ENCODE data around the gene CD33. TPM values are rescaled to one million over a fixed set of nuclear protein-coding genes. Genes with fewer than 3 reads are reported as not detected.

Gene CD33
- total RNA-seq, 1 experiment from 2014 or later, result 0.31 TPM

DNA sequence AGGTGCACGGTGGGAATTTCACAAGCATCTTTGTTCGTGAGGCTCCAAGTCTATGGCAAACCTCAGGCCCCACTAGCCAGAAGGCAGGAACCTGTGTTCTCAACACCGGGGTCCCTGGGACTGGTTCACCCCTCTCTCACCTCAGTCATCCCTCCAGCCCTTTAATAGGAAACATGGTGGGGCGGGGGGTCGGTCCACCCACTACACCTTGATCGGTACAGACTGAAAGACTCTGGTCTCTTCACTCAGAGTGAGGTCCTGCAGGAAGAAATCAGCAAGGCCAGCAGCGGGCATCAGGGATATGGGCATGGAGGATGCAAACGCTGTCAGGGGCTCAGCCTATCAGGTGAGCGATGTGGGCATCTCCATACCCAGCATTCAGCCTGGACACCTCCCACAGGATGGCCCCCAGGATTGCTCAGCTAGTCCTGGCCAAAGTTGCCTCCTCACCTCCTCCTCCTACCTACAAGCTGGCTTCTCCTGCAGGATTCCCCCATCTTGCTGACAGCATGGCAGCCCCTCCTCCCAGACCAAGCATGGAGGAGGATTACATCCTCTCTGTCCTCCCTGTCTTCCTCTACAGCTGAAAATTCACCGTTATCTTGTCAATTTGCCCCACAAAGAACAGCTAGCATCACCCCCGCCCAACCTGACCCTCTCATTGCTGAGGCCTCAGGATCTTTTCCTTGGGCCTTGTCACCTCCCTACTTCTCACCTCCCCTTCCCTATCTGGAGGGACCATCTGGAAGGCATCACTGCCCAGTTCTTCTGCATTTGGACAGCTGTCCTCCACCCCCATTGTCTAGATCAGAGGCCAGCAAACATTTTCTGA lies 37.3 kb upstream of the CD33 start:
- H3K36me3 Mint-ChIP-seq, result no peaks in the 10 kb centered on the region
- no peak for ATAC-seq
- H3K27me3 Mint-ChIP-seq (ENCODE audit: low read depth), result peaks cover 30% of the 10 kb centered on the region
- H3K4me3 Mint-ChIP-seq, result no peak overlapping the region
- TF ChIP-seq, protein P1, sequence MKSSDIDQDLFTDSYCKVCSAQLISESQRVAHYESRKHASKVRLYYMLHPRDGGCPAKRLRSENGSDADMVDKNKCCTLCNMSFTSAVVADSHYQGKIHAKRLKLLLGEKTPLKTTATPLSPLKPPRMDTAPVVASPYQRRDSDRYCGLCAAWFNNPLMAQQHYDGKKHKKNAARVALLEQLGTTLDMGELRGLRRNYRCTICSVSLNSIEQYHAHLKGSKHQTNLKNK (CRISPR knock-in tag; IDR thresholded peaks at IDR 0.05), result no peak
- TF ChIP-seq EMX1 (CRISPR knock-in tag; IDR thresholded peaks at IDR 0.05) (no peak), ZBTB21 (CRISPR knock-in tag; IDR thresholded peaks at IDR 0.05; ENCODE audit: borderline replicate concordance) (no peak), ZNF512 (CRISPR knock-in tag; IDR thresholded peaks at IDR 0.05; ENCODE audit: borderline replicate concordance) (no peak), STAT6 (CRISPR knock-in tag; conservative IDR thresholded peaks at IDR 0.05; ENCODE audit: low read depth) (no peak), ESRRA (CRISPR knock-in tag; IDR thresholded peaks at IDR 0.05; ENCODE audit: borderline replicate concordance) (no peak), ETV6 (CRISPR knock-in tag; IDR thresholded peaks at IDR 0.05) (no peak), E2F4 (CRISPR knock-in tag; IDR thresholded peaks at IDR 0.05; ENCODE audit: borderline replicate concordance, low read depth) (no peak), ZNF232 (CRISPR knock-in tag; IDR thresholded peaks at IDR 0.05) (no peak), TEAD4 (CRISPR knock-in tag; IDR thresholded peaks at IDR 0.05) (no peak)
- TF ChIP-seq, protein P2, sequence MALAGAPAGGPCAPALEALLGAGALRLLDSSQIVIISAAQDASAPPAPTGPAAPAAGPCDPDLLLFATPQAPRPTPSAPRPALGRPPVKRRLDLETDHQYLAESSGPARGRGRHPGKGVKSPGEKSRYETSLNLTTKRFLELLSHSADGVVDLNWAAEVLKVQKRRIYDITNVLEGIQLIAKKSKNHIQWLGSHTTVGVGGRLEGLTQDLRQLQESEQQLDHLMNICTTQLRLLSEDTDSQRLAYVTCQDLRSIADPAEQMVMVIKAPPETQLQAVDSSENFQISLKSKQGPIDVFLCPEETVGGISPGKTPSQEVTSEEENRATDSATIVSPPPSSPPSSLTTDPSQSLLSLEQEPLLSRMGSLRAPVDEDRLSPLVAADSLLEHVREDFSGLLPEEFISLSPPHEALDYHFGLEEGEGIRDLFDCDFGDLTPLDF (CRISPR knock-in tag; IDR thresholded peaks at IDR 0.05), result no peak
- TF ChIP-seq, protein P3, sequence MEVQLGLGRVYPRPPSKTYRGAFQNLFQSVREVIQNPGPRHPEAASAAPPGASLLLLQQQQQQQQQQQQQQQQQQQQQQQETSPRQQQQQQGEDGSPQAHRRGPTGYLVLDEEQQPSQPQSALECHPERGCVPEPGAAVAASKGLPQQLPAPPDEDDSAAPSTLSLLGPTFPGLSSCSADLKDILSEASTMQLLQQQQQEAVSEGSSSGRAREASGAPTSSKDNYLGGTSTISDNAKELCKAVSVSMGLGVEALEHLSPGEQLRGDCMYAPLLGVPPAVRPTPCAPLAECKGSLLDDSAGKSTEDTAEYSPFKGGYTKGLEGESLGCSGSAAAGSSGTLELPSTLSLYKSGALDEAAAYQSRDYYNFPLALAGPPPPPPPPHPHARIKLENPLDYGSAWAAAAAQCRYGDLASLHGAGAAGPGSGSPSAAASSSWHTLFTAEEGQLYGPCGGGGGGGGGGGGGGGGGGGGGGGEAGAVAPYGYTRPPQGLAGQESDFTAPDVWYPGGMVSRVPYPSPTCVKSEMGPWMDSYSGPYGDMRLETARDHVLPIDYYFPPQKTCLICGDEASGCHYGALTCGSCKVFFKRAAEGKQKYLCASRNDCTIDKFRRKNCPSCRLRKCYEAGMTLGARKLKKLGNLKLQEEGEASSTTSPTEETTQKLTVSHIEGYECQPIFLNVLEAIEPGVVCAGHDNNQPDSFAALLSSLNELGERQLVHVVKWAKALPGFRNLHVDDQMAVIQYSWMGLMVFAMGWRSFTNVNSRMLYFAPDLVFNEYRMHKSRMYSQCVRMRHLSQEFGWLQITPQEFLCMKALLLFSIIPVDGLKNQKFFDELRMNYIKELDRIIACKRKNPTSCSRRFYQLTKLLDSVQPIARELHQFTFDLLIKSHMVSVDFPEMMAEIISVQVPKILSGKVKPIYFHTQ (CRISPR knock-in tag; IDR thresholded peaks at IDR 0.05), result no peak
- TF ChIP-seq, protein P4, sequence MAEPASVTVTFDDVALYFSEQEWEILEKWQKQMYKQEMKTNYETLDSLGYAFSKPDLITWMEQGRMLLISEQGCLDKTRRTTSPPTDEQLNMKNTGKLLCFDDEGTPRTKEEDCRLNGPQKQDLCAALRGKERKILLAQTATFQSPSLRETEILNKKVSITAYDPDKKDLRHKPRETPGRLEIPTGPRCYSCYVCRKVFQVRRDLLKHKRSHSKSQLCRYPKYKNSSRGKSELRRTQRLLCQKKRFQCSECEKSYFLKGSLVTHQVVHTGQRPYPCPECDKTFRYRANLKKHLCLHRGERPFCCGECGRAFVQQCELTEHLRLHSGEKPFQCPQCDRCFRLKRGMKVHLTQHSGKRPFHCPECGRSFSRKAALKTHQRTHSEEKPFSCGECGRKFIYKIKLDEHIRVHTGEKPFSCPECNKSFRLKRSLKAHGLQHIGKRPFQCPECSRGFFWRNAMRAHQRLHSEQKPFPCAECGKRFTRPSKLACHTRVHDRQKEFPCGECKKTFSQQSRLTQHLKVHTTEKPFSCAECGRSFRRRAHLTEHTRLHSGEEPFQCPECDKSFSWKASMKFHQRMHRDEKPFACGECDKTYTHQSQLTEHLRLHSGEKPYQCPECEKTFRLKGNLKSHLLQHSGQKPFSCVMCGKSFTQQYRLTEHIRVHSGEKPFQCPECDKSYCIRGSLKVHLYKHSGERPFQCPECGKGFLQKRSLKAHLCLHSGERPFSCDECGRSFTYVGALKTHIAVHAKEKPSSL (CRISPR knock-in tag; conservative IDR thresholded peaks at IDR 0.05), result no peak
- TF ChIP-seq, protein P5, sequence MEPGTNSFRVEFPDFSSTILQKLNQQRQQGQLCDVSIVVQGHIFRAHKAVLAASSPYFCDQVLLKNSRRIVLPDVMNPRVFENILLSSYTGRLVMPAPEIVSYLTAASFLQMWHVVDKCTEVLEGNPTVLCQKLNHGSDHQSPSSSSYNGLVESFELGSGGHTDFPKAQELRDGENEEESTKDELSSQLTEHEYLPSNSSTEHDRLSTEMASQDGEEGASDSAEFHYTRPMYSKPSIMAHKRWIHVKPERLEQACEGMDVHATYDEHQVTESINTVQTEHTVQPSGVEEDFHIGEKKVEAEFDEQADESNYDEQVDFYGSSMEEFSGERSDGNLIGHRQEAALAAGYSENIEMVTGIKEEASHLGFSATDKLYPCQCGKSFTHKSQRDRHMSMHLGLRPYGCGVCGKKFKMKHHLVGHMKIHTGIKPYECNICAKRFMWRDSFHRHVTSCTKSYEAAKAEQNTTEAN (CRISPR knock-in tag; IDR thresholded peaks at IDR 0.05), result no peak
- TF ChIP-seq, protein P6, sequence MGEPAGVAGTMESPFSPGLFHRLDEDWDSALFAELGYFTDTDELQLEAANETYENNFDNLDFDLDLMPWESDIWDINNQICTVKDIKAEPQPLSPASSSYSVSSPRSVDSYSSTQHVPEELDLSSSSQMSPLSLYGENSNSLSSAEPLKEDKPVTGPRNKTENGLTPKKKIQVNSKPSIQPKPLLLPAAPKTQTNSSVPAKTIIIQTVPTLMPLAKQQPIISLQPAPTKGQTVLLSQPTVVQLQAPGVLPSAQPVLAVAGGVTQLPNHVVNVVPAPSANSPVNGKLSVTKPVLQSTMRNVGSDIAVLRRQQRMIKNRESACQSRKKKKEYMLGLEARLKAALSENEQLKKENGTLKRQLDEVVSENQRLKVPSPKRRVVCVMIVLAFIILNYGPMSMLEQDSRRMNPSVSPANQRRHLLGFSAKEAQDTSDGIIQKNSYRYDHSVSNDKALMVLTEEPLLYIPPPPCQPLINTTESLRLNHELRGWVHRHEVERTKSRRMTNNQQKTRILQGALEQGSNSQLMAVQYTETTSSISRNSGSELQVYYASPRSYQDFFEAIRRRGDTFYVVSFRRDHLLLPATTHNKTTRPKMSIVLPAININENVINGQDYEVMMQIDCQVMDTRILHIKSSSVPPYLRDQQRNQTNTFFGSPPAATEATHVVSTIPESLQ (CRISPR knock-in tag; IDR thresholded peaks at IDR 0.05), result no peak
- TF ChIP-seq, protein P7, sequence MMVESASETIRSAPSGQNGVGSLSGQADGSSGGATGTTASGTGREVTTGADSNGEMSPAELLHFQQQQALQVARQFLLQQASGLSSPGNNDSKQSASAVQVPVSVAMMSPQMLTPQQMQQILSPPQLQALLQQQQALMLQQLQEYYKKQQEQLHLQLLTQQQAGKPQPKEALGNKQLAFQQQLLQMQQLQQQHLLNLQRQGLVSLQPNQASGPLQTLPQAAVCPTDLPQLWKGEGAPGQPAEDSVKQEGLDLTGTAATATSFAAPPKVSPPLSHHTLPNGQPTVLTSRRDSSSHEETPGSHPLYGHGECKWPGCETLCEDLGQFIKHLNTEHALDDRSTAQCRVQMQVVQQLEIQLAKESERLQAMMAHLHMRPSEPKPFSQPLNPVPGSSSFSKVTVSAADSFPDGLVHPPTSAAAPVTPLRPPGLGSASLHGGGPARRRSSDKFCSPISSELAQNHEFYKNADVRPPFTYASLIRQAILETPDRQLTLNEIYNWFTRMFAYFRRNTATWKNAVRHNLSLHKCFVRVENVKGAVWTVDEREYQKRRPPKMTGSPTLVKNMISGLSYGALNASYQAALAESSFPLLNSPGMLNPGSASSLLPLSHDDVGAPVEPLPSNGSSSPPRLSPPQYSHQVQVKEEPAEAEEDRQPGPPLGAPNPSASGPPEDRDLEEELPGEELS (CRISPR knock-in tag; IDR thresholded peaks at IDR 0.05), result no peak
- 0 out of 2 replicates have a peak, but pooled peaks cover 4% of the 10 kb centered on the region for H3K4me1 Mint-ChIP-seq
- ChIA-PET POLR2A (no interaction called here), CTCF (interaction anchor here (0.9 kb wide), 1 partner anchor 72 kb away, joined by 3 read pairs; no protein-coding TSS in a partner anchor)
- DNase-seq (ENCODE audit: low spot score), result no peak
- H3K9me3 Mint-ChIP-seq, result no peaks in the 10 kb centered on the region
- no peak overlapping the region for H3K27ac Mint-ChIP-seq
